NCI-H510A treated with DMSO at 0.1 percent for 48 hours (cell line): ENCODE data around the gene PDCD7.
"Not testable (repeated sequence)": the region's sequence is repeated elsewhere in the genome, so short reads cannot be mapped to it uniquely, and the experiment has no call there.

Experiments
- DNase-seq: peaks from one replicate; lab custom pipeline; 2025; lab: John Stamatoyannopoulos, UW

The PDCD7 gene

DNA sequence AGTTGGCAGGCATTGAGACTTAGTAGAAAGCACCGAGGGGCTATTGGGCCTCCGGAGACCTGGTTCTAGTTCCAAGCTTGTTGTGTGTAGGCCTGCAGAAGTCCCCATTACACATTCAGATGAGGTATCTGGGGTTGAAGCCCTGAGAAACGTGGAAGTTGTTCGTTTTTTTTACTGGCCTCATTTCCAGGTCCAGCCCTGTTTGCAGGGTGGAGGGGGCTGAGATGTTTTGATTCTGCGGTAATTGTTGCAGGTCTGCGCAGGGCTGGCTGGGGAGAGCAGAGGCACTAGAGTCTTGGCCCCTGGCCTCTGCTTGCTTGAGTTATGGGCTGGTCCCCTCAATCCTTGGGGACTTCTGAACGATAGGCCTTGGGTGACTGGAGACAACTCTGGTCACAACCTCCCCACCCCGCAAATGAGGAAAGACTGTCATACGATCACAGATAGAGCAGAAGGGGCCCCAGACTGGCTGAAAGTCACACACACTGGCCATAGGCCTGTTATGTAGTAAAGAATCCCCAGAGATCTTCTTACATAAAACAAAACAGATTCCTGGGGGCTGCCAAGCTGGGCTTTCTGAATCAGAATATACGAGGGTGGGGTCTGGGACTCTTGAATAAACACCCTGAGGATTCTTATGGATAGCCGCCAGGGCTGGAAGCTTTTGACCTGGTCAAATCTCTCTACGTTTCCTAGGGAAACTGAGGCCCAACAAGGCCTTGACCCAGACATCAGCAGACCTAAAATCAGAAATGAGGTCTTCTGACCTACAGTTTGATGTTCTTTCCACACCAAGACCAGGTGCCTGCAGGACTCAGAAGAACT, 41.5 kb downstream of the PDCD7 start:
- no peak for DNase-seq

DNA sequence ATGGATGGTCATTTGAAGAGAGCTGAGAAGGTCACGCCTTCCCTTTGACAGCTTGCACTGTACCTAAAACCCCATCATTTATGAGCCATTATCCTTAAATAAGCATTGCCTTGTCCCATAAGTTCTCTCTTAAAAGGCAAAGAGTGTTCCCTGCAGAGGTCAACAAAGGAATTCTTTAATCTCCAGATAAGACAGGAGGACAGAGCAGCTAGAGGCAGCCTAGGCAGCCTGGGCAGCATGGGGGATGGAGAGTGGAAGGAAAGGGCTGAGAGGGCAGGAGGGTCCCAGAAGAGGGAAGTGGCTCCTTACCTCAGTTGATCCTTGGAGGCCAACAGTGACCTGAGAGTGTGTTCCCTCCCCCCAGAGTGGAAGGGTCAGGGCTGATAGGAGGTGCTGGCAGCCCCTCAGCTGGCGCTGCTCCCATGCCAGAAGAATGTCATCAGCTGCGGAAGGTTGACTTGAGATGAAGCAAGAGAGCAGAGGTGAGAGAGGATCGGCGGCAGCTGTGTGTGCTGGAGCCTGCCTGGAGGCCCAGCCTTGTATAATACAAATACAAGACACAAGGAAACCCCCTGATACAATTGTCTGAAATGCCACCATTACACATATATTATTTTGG, 44.3 kb downstream of the PDCD7 start:
- no peak for DNase-seq

DNA sequence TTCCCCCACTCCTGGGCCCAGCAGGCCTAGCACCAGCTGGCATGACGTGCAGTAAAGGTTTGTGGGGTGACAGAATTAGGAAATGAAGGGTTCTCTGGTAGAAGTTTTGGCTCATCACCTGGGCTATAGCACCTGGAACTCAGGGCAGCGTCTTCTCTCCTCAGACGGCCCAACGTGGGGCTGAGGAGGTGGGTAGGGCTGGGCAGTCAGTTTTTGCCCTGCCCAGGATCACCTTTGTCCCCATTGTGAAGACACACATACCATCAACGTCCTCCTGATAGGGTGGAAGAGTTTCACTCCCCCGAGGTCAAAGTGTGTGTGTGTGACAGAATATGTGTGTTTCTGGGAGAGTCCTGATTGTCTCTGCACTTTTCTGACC, 45.0 kb downstream of the PDCD7 start:
- DNase-seq = no peak

GRCh38 chr15:65087873-65088642, 45.5 kb downstream of the PDCD7 start:
- DNase-seq = no peak

GRCh38 chr15:65087411-65087810, 46.2 kb downstream of the PDCD7 start:
- peak; percentile 42 for DNase-seq

GRCh38 chr15:65086680-65087111, 46.9 kb downstream of the PDCD7 start:
- no peak for DNase-seq

DNA sequence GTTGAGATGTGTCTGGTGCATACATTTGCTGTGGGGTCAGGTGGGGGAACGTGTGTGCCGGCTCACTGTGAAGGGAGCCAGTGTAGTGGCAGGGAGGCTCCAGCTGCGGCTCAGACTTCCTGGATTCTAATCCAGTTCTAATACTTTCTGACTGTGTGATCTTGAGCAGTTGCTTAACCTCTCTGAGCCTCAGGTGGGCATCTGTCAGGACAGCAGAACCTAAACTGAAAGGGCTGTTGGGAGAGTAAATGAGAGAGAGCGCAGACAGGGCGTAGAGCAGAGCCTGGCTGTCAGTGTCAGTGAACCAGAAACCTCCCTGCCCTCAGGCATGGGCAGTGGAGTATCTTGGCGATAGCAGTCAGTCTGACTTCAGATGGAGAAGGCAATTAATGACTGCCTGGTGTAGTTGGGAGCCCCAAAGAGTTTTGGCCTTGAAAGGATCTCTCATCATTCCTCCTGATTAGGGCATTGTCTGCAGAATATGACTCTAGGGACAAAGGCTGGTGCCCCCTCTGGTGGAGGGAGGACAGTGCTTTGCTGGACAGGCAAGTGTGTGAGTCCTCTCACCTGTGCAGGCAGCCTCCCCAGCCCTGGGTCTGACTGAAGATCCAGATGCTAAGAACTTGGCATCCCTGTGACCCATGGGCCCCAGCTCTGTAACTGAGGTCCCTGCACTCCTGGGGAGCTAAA, 47.5 kb downstream of the PDCD7 start:
- DNase-seq = no peak

- DNase-seq = no peak
These were observed 48.3 kb downstream of the PDCD7 start for GRCh38 chr15:65085207-65085753.

DNA sequence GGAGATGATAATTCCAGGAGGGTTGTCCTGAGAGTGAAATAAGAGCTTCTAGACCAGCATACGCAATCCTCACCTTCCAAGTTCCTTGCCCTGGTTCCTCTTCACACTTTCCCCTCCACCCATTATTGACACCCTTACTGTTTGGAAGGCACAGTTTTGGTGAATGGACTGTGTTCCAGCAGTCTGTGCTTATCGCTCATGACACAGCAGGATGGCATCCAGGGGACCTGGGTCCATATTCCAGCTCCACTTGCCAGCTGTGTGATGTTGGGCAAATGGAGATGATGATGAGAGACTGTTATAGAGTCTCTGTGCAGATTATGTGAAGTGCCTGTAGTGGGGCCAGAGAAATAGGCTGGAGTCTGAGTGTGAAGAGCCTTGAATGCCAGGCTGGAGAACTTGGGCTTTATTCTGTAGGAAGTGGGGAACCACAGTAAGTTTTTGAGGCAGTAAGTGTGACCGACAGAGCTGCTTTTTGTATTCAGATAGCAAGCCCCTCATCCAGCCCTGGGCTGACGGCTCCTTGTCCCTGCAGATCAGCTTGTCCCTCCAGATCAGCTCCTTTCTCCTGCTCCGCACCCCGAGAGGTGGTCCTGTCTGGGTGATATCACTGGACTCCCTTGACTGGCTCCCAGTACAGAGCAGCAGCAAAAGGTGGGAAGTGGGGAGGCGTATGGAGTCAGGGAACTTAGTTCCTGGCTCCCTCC, 49.0 kb downstream of the PDCD7 start:
- no peak for DNase-seq

DNA sequence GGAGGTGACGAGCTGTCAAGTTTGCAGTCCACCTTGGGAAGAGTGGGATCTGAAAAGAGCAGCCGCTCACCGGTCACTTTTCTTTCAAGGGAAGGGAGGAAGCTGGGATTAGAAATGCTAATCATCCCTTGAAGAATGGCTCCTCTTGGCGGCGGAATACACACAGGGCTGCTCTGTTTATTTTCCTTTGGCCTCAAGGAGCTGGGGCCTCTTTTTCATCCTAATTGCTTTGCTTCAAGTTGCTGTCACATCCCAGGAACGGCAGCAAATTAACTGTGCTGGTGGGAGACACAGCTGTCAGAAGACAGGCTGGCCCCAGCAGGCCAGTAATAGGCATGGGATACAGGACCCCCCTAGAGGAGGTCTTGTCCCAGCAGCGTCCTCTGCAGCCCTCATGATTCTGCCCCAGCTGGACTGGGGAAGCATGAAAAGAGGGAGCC, 50.3 kb downstream of the PDCD7 start:
- no peak for DNase-seq

GRCh38 chr15:65082303-65082953, 51.2 kb downstream of the PDCD7 start:
- DNase-seq = peak; percentile 12

DNA sequence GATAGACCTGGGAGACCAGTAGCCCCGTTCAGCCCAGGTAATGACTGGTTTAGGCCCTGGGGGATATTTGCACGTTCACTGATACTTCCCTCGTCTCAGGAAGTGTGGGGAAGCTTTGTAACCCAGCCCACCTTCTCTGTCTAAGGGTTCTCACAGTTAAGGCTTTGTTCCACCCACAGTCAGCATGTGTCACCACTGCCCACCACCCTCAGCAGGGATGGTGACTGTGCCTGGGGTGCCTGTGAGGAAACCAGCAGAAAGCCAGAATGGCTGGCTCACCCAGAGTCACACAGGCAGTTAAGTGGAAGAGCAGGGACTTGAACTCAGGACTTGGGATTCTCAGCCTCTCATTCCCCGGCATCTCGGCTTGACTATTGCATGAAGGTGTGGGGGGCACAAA, 51.9 kb downstream of the PDCD7 start:
- no peak for DNase-seq

GRCh38 chr15:65081270-65081669, 52.3 kb downstream of the PDCD7 start:
- no peak for DNase-seq

DNA sequence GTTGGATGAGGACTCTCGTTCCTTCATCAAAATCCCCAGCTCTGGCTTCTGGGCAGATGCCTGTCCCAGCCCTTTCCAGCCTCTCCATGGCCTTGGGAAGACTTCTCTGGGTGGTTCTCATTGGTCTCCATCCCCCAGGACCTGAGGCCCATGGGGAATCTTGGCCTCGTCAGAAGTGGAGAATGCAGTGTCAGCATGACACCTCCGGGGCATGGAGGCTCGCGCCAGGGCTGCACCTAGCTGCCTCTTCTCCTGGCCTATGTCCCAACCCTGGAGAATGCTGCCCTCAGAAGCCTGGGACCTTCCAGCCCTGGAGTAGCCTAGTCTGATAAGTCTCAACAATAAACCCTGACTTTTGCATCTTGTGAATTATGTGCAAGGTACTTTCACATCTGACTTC, 54.0 kb downstream of the PDCD7 start:
- DNase-seq = no peak

GRCh38 chr15:65077981-65078352, 55.6 kb downstream of the PDCD7 start:
- DNase-seq = peak; percentile 42

DNA sequence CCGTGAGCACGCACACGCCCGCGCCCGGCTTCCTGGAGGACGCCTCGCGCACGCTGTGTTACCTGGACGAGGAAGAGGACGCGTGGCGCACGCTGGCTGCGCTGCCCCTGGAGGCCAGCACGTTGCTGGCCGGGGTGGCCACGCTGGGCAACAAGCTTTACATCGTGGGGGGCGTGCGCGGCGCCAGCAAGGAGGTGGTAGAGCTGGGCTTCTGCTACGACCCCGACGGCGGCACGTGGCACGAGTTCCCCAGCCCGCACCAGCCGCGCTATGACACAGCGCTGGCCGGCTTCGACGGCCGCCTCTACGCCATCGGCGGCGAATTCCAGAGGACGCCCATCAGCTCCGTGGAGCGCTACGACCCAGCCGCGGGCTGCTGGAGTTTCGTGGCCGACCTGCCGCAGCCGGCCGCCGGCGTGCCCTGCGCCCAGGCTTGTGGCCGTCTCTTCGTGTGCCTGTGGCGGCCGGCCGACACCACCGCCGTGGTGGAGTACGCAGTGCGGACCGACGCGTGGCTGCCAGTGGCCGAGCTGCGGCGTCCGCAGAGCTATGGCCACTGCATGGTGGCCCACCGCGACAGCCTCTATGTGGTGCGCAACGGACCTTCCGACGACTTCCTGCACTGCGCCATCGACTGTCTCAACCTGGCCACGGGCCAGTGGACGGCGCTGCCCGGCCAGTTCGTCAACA, 56.2 kb downstream of the PDCD7 start:
- DNase-seq = no peak

GRCh38 chr15:65076486-65077290, 56.9 kb downstream of the PDCD7 start, which contains the start of gene KBTBD13:
KBTBD13 (plus strand) TSS chr15:65076746; CDS start chr15:65076816, 70 bp downstream.
- DNase-seq = no peak

- DNase-seq = not testable (repeated sequence)
These were observed 57.8 kb downstream of the PDCD7 start for GRCh38 chr15:65075607-65076395.
